GM18505 (cell line): ENCODE results near the gene TESK1.
"Not testable (repeated sequence)": the region's sequence is repeated elsewhere in the genome, so short reads cannot be mapped to it uniquely, and the experiment has no call there.

Experiments
- ATAC-seq: cut with Tn5 transposase; IDR thresholded peaks from one replicate; pipeline ENCODE4 v1.9.1; 2021; ENCODE audit not compliant: unreplicated experiment
- POLR2A ChIP-seq: IDR thresholded peaks from 4 replicates; pipeline ENCODE4 v1.6.1; 2011; ENCODE audit warnings: borderline replicate concordance; ENCODE audit not compliant: insufficient read depth, insufficient read length; ENCODE audit errors: extremely low read depth

TESK1 gene

DNA sequence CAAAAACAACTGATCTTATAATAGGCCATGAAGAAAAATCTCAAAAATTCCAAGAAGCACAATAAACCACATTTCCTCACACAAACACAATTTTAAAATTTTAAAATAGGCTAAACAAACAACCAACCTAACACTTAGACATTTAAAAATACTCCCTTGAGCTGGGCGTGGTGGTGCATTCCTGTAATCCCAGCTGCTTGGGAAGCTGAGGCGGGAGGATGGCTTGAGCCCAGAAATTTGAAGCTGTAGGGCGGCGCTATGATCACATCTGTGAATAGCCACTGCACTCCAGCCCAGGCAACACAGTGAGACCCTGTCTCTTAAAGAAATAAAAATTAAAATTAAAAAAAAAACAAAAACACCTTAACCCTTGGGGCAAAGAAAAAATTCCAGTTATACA lies 36.9 kb upstream of the TESK1 start:
- no peak for TF ChIP-seq POLR2A
- no peak for ATAC-seq

DNA sequence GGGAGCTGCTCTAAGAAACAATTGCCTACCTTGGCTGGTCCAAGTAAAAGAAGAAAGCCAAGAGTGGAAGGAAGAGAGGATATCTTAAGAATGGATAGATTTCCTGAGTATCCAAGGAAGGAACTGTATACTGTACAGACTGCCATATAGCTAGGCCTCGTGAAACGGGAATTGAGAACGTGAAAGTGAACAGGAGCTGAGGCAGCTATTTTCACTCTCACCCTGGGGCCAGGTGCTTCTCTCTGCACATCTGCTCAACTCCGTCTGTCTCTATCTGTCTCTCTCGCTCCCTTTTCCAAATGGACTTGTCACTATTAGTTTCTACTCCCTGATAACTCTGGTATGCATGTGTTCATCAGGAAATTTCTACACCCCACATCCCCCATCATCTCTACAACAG lies 35.9 kb upstream of the TESK1 start:
- no peak for ATAC-seq
- TF ChIP-seq POLR2A = no peak

DNA sequence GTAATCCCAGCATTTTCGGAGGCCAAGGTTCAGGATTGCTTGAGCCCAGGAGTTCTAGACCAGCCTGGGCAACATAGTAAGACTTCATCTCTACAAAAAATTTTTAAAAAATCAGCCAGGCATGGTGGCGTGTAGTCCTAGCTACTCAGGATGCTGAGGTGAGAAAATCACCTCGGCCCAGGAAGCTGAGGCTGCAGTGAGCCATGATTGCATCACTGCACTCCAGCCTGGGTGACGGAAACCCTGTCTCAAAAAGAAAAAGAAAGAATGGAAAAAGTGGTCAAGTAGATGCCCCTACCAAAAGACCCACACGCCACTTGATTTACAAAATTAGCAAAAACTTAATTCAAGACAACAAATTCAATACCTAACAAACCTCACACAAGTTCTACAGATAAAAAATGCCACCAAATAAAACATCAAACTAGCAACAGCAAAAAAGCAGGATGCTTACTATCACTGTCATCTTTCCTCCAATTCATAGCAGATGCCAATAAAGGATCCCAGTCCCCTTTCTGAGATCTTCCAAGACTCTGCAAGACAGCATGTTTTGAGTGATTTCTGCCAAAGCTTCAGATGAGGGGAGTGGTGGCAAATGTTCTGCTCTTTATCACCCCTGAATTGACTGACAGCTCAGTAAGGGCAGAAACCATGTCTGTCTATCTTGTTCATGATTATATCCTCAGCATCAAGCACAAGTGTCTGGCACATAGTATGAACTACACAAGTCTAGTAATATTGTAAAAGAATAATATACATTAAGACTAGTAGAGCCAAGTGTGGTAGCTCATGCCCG lies 34.2 kb upstream of the TESK1 start:
- no peak for TF ChIP-seq POLR2A
- no peak for ATAC-seq

DNA sequence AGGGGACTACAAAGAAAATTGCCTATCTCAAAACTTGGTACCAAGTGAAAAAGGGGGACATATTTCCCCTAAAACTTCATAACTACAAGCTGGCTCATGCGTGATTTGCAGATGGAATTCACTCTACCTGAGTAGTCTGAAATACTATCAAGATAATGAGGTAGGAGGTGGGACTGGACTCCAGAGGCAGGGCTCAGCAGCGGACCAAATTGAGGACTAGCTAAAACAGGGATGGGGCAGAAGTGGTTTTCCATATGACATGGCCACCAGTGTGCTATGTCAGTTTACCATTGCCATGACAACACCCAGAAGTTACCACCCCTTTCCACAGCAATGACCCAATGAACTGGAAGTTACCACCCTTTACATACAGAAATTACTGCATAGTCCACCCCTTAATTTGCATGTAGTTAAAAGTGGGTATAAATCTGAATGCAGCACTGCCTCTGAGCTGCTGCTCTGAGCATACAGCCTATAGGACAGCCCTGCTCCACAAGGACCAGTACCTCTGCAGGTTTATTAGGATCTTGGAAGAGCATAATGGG lies 30.4 kb upstream of the TESK1 start:
- no peak for ATAC-seq
- TF ChIP-seq POLR2A = no peak

DNA sequence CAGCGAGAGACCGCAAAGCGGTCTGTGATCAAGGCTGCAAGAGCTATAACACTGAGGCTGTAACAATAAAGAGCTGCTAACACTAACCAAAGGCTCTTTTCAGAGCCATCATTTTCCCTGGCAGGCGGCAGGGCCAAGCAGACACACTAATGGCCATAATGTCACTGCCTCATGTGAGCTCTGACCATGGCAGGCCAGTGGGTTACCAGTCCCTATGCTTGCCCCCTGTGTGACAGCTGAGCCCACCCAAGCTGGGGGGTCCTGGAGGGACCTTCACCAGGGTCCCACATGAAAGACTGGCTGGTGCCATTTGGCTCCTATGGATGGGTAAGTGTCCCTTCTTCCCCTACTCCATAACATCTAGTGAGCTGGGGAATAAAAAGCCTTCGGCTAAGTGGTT lies 29.6 kb upstream of the TESK1 start:
- no peak for TF ChIP-seq POLR2A
- ATAC-seq = no peak

DNA sequence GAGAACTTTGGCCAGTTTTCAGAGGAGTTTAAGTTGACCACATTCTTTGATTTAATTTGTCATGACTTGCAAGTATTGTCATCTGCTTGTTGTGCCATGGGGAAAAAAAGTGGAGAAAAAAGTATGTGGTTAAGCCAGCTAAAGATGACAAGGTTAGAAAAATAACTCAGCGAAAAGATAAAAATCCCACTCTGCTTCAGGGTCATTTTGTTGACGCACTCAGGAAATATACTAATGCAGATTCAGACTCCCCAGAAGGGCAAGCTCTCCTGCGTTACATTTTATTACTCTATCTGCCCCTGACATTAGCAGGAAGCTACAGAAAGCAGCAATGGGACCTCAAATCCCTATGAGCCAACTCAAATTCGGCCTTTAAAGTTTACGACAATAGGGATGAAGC lies 27.6 kb upstream of the TESK1 start:
- ATAC-seq = no peak
- TF ChIP-seq POLR2A = no peak

DNA sequence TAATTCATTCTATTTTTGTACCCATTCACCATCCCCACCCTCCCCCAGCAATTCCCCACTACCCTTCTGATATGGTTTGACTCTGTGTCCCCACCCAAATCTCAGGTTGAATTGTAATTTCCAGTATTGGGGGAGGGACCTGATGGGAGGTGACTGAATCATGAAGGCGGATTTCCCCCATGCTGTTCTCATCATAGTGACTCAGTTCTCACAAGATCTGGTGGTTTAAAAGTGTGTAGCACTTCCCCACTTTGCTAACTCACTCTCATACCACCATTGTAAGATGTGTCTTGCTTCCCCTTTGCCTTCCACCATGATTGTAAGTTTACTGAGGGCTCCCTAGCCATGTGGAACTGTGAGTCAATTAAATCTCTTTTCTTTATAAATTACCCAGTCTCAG lies 25.9 kb upstream of the TESK1 start:
- no peak for ATAC-seq
- no peak for TF ChIP-seq POLR2A

DNA sequence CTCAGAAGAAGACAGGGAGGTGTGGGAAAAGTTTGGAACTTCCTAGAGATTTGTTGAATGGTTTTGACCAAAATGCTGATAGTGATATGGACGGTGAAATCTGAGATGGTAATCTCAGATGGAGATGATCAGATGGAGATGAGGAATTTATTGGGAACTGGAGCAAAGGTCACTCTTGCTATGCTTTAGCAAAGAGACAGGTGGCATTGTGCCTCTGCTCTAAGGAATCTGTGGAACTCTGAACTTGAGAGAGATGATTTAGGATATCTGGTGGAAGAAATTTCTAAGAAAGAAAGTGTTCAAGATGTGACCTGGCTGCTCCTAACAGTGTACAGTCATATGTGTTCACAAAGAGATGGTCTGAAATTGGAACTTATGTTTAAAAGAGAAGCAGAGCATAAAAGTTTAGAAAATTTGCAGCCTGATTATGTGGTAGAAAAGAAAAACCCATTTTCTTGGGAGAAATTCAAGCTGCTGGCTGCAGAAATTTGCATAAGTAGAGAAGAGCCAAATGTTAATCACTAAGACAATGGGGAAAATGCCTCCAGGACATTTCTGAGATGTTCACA lies 25.3 kb upstream of the TESK1 start:
- ATAC-seq = not testable (repeated sequence)

DNA sequence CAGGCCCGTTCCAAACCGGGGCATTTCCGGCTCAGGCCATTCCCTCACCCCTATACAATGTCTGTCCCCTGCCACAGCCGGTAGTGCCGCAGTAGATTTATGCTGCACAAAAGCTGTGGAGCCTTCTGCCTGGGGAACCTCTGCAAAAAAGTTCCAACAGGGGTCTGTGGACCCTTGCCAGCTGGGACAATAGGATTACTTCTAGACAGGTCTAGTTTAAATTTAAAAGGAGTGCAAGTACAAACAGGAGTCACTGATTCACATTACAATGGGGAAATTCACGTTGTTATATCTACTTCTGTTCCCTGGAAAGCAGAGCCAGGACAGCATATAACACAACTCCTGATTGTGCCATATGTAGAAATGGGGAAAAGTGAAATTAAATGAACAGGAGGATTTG lies 21.5 kb upstream of the TESK1 start:
- ATAC-seq = not testable (repeated sequence)

DNA sequence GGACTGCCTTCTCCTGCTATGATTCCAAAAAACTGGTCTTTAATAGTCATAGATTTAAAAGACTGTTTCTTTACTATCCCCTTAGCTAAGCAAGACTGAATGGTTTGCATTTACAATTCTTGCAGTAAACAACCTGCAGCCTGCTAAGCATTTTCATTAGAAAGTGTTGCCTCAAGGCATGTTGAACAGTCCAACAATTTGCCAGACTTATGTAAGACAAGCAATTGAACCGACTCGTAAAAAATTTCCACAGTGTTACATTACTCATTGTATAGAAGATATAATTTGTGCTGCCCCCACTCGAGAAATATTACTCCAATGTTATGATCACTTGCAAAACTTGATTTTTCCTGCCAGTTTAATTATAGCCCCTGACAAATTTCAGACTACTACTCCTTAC lies 20.4 kb upstream of the TESK1 start:
- ATAC-seq = not testable (repeated sequence)

DNA sequence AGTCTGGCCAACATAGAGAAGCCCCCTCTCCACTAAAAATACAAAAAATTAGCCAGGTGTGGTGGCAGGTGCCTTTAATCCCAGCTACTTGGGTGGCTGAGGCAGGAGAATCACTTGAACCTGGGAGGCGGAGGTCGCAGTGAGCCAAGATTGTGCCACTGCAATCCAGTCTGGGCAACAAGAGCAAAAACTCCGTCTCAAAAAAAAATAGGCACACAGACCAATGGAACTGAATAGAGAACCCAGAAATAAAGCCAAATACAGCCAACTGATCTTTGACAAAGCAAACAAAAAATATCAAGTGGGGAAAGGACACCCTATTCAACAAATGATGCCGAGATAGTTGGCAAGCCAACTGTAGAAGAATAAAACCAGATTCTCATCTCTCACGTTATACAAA lies 16.6 kb upstream of the TESK1 start:
- ATAC-seq = not testable (repeated sequence)

DNA sequence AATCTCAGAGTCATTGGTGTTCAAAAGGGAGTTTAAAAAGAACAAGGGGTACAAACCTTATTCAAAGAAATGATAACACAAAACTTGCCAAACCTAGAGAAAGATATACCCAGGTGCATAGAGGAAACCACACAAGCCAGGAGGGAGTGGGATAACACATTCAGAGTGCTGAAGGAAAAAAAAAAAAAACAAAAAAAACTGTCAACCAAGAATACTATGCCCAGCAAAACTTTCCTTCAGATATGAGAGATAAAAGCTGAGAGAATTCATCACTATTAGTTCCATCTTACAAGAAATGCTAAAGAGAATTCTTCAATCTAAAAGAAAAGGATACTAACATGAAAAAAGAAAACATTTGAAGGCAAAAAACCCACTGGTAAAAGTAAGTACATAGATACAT lies 11.5 kb upstream of the TESK1 start:
- TF ChIP-seq POLR2A = no peak
- no peak for ATAC-seq

DNA sequence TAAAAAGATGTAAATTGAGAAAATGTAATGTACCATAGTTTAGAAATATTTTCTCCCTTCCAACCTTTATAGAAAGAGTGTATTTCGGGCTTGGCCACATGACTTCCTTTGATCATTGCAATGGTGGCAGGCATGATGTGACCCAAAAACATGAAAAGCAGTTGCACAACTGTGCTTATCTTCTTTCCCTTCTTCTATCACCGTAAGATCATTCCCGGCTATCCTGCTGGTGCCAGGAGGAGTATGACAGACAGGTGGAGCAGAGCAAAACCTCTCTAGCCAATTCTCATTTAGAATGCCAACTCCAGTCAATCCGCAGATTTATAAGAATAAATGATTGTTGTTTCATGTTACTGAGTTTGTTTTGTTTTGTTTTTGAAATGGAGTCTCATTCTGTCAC lies 10.6 kb upstream of the TESK1 start:
- ATAC-seq = no peak
- TF ChIP-seq POLR2A = no peak

DNA sequence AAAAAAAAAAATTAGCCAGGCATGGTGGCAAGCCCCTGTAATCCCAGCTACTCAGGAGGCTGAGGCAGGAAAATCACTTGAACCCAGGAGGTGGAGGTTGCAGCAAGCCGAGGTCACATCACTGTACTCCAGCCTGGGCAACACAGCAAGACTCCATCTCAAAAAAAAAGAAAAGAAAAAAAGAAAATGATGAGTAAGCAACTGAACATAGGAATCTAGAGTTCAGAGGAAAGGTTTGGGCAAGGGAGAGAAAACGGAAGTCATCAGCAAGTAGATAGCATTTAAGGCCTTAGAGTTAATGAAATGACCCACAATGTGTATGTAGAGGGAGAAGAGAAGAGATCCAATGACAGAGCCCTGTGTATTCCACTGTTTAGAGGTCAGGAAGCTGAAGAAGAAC lies 8.2 kb upstream of the TESK1 start:
- not testable (repeated sequence) for ATAC-seq
